C4-2B (cell line): Measurements from ENCODE around the gene FHDC1.

Experiments
- H3K27ac ChIP-seq: fragments of 450-650 bp; 2 replicates; pipeline ENCODE4 v1.5.1; 2017
- CTCF ChIP-seq: fragments of 450-650 bp; conservative IDR thresholded peaks from 2 replicates; pipeline ENCODE4 v1.5.1; 2017; ENCODE audit warnings: mild to moderate bottlenecking
- ZFX ChIP-seq: fragments of 450-650 bp; IDR thresholded peaks from 2 replicates; pipeline ENCODE4 v1.6.1; 2017

FHDC1 gene

GRCh38 chr4:152920768-152921167 is 15.4 kb upstream of the FHDC1 start:
- no peak for TF ChIP-seq ZFX
- TF ChIP-seq CTCF: no peak
- no peak overlapping the region for H3K27ac ChIP-seq

GRCh38 chr4:152921284-152921683 is 14.8 kb upstream of the FHDC1 start:
- TF ChIP-seq CTCF (no peak), ZFX (no peak)
- no peak overlapping the region for H3K27ac ChIP-seq

- TF ChIP-seq CTCF (no peak), ZFX (no peak)
- no peak overlapping the region for H3K27ac ChIP-seq
Measured at GRCh38 chr4:152925851-152926250, 10.3 kb upstream of the FHDC1 start.

GRCh38 chr4:152926959-152927358 is 9.2 kb upstream of the FHDC1 start:
- no peak for TF ChIP-seq CTCF
- TF ChIP-seq ZFX: no peak

GRCh38 chr4:152927737-152928136 is 8.4 kb upstream of the FHDC1 start:
- TF ChIP-seq CTCF (no peak), ZFX (no peak)
- H3K27ac ChIP-seq: no peak overlapping the region

More at GRCh38 chr4:152926959-152927358, 9.2 kb upstream of the FHDC1 start:
- no peak overlapping the region for H3K27ac ChIP-seq

GRCh38 chr4:152928286-152928685 is 7.8 kb upstream of the FHDC1 start:
- H3K27ac ChIP-seq: no peak overlapping the region
- TF ChIP-seq CTCF (no peak), ZFX (no peak)

GRCh38 chr4:152929888-152930287 is 6.2 kb upstream of the FHDC1 start:
- TF ChIP-seq CTCF: no peak
- TF ChIP-seq ZFX: no peak

More at GRCh38 chr4:152929888-152930287, 6.2 kb upstream of the FHDC1 start:
- H3K27ac ChIP-seq: no peak overlapping the region
